Effector CD4-positive, alpha-beta T cell (primary cell): Measurements from ENCODE around the gene NCSTN.
"Not testable (repeated sequence)": the region's sequence is repeated elsewhere in the genome, so short reads cannot be mapped to it uniquely, and the experiment has no call there.

Source experiments
- DNase-seq: peaks from one replicate; pipeline ENCODE4 v3.0.0-alpha.2; 2020

Gene NCSTN

DNA sequence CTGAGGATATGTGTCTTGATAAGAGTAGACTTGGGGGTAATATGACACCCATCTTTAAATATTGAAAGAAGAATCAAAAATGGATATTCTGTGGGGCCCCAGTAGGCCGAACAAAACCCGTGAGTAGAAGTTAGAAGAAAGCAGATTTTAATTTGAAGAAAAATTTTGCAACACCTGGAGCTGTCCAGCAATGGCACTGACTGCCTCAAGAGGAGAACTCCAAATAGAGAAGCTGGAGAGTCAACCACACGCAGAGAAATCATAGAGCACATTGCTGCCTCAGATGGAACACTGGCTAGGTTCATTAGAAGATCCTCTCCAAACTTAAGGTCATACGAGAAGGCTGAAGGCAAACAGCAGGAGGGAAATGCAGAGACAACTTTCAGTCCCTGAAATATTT, 30.5 kb downstream of the NCSTN start:
- no peak for DNase-seq

DNA sequence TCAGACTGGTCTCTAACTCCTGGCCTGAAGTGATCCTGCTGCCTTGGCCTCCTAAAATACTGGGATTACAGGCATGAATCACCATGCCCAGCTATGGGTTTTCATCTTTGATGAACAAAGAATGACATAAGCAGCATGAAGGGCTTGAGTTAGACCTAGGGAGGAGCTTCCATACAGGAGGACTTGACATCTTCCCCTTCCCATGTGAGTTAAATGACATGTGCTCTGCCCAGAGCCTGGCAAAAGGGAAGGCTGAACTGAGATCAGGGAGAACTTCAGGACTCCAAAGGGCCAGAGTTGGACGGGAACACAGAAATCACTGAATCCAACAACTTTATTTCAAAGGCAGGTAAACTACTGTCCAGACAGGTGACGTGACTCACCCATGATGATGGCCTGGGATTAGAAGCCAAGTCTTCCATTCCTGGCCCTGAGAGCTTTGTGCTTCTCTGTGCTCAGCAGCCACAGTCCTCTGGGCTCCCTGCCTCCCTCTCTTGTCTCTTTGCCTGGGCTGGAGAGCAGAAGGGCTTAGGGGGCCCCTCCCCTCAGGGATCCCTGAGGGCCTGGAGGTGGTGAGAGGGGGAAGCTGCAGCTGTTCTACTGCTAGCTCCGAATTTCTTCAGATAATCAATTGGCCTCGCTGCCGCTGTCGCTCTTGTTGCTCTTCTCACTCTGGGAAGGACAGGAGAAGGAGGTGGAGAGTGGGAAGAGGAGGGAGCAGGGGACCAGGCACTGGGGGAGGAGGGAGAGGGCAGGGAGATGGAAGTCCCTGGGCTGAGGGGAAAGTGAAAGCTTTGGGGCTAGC, 31.3 kb downstream of the NCSTN start:
- no peak for DNase-seq

DNA sequence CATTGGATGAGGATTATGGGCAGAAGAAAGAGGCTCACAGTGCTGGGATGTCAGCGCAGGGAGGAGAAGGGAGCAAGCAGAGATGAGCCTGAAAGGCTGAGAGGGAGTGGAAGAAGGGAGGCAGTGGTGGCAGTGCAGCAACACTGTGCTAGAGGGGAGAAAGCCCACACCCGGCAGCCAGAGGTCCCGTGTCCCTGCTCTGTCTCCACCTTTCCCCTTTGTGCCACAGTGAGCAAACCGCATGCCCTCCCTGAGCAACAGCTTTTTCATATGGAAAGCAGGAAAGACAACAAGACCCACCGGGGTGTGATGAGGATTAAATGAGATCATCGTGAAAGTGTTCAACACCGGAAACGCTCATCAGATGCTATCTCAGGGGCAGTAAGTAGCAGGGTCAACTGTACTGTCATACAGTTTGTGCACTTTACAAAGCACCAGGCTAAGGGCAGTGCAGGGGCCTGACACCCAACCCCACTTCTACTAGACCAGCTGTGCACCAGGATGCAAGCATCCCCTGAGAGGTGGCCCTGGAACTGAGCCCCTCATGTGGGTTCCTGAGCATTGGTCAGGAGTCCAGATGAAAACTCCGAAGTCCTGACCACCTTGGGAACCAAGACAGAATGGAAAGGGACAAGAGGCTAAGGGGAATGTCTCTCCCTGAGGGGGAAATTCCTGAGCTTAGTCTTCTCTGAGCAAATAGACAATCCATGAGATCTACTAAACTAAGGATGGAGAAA, 32.8 kb downstream of the NCSTN start:
- no peak for DNase-seq

GRCh38 chr1:160376525-160377131, 33.4 kb downstream of the NCSTN start:
- no peak for DNase-seq

- DNase-seq: no peak
Observed at GRCh38 chr1:160377585-160378206, 34.5 kb downstream of the NCSTN start.

DNA sequence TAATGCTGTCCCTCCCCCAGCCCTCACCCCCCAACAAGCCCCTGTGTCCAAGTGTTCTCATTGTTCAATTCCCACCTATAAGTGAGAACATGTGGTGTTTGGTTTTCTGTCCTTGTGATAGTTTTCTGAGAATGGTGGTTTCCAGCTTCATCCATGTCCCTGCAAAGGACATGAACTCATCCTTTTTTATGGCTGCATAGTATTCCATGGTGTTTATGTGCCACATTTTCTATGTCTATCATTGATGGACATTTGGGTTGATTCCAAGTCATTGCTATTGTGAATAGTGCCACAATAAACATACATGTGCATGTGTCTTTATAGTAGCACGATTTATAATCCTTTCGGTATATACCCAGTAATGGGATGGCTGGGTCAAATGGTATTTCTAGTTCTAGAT, 41.6 kb downstream of the NCSTN start:
- not testable (repeated sequence) for DNase-seq

- DNase-seq: not testable (repeated sequence)
Observed at GRCh38 chr1:160388406-160388805, 45.2 kb downstream of the NCSTN start.

DNA sequence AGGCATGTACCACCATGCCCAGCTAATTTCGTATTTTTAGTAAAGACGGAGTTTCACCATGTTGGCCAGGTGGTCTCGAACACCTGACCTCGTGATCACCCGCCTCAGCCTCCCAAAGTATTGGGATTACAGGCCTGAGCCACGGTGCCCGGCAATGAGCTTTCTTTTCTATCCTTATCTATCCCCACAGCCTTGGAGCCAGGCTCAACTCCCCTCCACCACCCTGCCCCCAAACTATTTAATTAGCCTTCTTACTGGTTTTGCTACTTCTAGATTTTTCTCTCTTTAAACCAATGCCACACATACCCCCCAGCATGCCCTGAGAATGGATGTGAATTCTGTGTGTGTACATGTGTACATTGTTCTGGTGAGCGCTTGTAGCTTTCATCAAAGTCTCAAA, 51.5 kb downstream of the NCSTN start:
- no peak for DNase-seq

DNA sequence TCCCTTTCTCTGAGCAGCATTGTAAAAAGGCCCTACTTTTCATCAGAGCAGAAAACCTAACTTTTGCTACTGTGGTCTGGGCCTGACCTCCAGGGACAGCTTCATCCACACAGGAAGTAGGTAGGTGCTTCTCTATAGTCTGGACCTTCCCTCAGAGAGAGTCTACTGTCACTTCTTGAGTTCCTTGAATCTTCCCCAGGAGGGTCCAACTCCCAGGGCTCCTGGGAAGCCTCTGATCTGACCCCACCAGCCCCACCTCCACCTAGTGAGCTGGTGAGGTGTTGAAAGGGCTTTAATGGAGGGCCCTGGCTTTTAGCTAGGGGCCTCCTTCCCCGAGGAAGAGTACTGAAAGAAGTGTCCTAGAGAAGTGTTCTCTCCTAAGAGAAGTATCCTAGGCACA, 54.5 kb downstream of the NCSTN start:
- no peak for DNase-seq

GRCh38 chr1:160398823-160399222, 55.6 kb downstream of the NCSTN start:
- DNase-seq: no peak

DNA sequence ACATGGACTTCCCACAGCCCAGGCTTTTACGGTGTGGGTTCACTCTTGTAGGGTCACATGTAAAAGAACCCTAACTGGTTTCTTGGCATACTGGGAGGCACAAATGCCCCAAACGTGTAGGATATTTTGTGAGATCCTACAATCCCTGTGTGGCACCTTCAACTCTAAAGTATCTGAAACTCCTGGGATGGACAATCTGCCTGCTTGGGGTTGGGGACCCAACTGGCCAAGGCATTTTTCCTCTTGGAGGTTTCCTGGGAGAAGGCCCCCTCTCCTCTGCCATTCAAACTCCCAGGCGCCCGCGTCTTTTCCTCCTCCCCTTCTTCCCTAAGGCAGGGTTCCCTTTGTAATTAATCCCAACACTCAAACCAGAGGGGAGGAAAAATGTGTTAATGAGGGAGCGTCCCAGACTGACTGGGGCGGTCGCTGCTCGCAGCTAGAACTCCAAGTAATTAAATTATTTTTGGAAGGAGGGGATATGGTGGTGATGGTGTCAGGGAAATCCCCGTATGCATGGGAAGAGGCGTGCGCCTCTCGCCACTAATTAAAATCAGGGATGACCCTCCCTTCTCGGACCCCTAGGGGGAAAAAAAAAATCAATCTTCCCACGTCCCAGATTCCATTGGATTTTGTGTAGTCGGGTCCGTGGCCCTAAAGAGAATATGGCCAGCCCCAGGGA, 56.5 kb downstream of the NCSTN start:
- DNase-seq: no peak

- DNase-seq: no peak
Observed at GRCh38 chr1:160400223-160400645, 57.1 kb downstream of the NCSTN start, which contains the start of gene VANGL2. VANGL2 (plus strand) TSS chr1:160400564; CDS start chr1:160415838, 15,274 bp downstream.

GRCh38 chr1:160400646-160401486, 57.7 kb downstream of the NCSTN start:
- no peak for DNase-seq

DNA sequence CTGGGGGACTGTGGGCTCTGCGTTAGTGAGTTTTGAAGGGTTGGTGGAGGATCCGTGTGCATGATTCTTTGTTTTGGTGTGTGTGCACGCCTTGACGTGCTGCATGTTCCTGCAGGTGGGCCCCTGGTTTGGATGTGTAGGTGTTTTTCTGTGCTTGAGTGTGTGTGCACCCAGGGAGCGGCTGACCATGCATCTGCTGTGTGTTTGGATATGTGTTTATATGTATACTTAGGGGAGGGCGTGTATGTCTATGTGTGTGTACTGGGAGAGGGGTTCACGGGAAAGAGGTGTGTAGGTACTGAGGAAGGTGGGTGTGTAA, 58.3 kb downstream of the NCSTN start:
- DNase-seq: no peak

GRCh38 chr1:160402001-160402795, 59.0 kb downstream of the NCSTN start:
- DNase-seq: no peak

DNA sequence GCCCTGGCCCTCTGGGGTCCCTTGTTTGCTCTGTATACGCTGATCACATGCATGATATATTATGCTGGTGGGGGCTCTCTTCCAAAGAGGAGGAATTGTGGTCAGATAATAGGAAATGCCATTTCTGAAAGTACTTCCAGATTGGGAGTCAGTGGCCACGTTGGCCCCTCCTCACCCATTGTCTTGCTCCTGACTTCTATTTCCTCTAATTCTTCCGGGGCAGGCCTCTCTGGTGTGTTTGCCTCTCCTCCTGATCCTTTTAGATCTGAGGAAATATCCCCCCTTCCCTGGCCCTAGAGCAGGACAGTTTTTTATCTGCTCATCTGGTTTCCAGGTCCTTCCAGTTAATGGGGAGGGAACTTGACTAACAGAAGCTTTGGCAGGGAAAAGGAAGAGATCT, 60.1 kb downstream of the NCSTN start:
- no peak for DNase-seq

- no peak for DNase-seq
Observed at GRCh38 chr1:160404094-160404493, 60.9 kb downstream of the NCSTN start.

- DNase-seq: no peak
Observed at GRCh38 chr1:160405331-160405877, 62.2 kb downstream of the NCSTN start.

DNA sequence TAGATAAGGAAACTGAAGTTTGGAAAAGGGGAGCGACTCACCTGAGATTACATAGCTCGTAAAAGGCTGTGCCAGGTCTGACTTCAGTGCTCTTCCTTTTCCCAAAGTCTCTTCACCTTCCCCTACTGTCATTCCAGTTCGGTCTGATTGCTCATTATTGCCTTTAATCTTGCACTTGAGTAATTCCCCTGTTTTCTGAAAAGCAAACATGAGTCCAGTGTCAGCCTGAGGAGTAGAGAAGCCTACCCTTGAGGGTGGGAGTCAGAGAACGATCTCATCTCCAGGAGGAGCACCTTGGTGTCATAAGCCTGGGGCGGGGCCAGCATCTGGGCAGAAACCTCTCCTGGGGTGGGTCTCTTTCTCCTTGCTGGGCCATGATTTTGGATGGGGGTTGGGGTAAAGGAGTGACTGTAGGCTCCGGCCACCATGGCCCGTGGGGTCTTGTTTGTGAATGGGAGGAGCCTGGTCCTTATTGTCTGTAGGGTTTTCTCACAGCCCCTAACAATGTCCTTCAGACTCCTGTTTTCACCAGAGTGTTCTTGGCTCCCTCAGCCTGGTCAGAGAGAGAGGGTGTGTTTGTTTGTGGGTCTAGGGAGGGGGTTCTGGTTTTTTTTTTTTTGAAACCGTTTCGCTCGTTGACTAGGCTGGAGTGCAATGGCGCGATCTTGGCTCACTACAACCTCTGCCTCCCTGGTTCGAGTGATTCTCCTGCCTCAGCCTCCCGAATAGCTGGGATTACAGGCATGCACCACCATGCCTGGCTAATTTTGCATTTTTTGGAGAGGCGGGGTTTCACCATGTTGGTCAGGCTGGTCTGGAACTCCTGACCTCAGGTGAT, 63.2 kb downstream of the NCSTN start:
- DNase-seq: no peak
